Measurements from ENCODE around the gene EIF4E3.

- no peak for TF ChIP-seq ZNF572 (CRISPR knock-in tag; IDR thresholded peaks at IDR 0.05)
- TF ChIP-seq REST (IDR thresholded peaks at IDR 0.05; ENCODE audit: borderline replicate concordance in 1 of 2, low read depth in 1 of 2, low read length in 2 of 2): no peak
- TF ChIP-seq MYC (CRISPR knock-in tag; IDR thresholded peaks at IDR 0.05; ENCODE audit: borderline replicate concordance): no peak
- TF ChIP-seq ZBTB21 (CRISPR knock-in tag; IDR thresholded peaks at IDR 0.05): no peak
- TF ChIP-seq ETV6 (CRISPR knock-in tag; conservative IDR thresholded peaks at IDR 0.05): no peak
- TF ChIP-seq ZNF451 (CRISPR knock-in tag; IDR thresholded peaks at IDR 0.05): no peak
These were observed 73.6 kb downstream of the EIF4E3 start for GRCh38 chr3:71651625-71652024.

Measured in HepG2 (cell line).